Neural progenitor cell (in vitro differentiated cells): ENCODE measurements around the gene CTSH. TPM values are rescaled to one million over a fixed set of nuclear protein-coding genes. Genes with fewer than 3 reads are reported as not detected.
"Not testable (repeated sequence)": the region's sequence is repeated elsewhere in the genome, so short reads cannot be mapped to it uniquely, and the experiment has no call there.

Source experiments
- DNase-seq: peaks from one replicate; pipeline ENCODE4 v3.0.0-alpha.2; 2016; ENCODE audit warnings: low spot score
- H2AFZ ChIP-seq: fragments of 200-600 bp; sonication (generic); replicated peaks from 2 replicates; pipeline ENCODE4 v1.6.1; 2016; ENCODE audit warnings: antibody characterized with exemption
- H3F3A ChIP-seq: fragments of 200-600 bp; sonication (generic); 2 replicates; pipeline ENCODE4 v1.6.1; 2016; ENCODE audit warnings: antibody characterized with exemption, low read depth
- H3K27ac ChIP-seq: fragments of 200-600 bp; sonication (generic); 2 replicates; pipeline ENCODE4 v1.5.1; 2016; ENCODE audit warnings: mild to moderate bottlenecking
- H3K27me3 ChIP-seq: fragments of 200-600 bp; sonication (generic); 2 replicates; pipeline ENCODE4 v1.6.1; 2016; ENCODE audit warnings: mild to moderate bottlenecking, moderate library complexity
- H3K36me3 ChIP-seq: fragments of 200-600 bp; sonication (generic); 2 replicates; pipeline ENCODE4 v1.5.1; 2016
- H3K4me1 ChIP-seq: fragments of 200-600 bp; sonication (generic); 2 replicates; pipeline ENCODE4 v1.6.1; 2016; ENCODE audit warnings: mixed run types
- H3K4me2 ChIP-seq: fragments of 200-600 bp; sonication (generic); 2 replicates; pipeline ENCODE4 v1.6.1; 2016
- H3K4me3 ChIP-seq: fragments of 200-600 bp; sonication (generic); 2 replicates; pipeline ENCODE4 v1.5.1; 2016
- H3K79me2 ChIP-seq: fragments of 200-600 bp; sonication (generic); 2 replicates; pipeline ENCODE4 v1.6.1; 2016; ENCODE audit warnings: low read depth
- H3K9ac ChIP-seq: fragments of 200-600 bp; sonication (generic); 2 replicates; pipeline ENCODE4 v1.6.1; 2016
- H3K9me3 ChIP-seq: fragments of 200-600 bp; sonication (generic); 2 replicates; pipeline ENCODE4 v1.5.1; 2016; ENCODE audit warnings: low read depth
- H4K20me1 ChIP-seq: fragments of 200-600 bp; sonication (generic); 2 replicates; pipeline ENCODE4 v1.6.1; 2016; ENCODE audit warnings: low read depth
- H3K27ac Mint-ChIP-seq: 3 replicates; pipeline ENCODE4 v1.8.0; 2021; ENCODE audit warnings: mixed read lengths
- H3K27me3 Mint-ChIP-seq: 2 replicates; pipeline ENCODE4 v1.8.0; 2022; ENCODE audit warnings: low read depth, mild to moderate bottlenecking, inconsistent platforms, moderate library complexity, mixed read lengths; ENCODE audit not compliant: insufficient read depth
- H3K36me3 Mint-ChIP-seq: 3 replicates; pipeline ENCODE4 v1.8.0; 2021; ENCODE audit warnings: mixed read lengths
- H3K4me1 Mint-ChIP-seq: 3 replicates; pipeline ENCODE4 v1.8.0; 2021; ENCODE audit warnings: mixed read lengths
- H3K4me3 Mint-ChIP-seq: 3 replicates; pipeline ENCODE4 v1.8.0; 2021; ENCODE audit warnings: mild to moderate bottlenecking, moderate library complexity, mixed read lengths
- H3K9me3 Mint-ChIP-seq: 3 replicates; pipeline ENCODE4 v1.8.0; 2020; ENCODE audit warnings: mixed read lengths
- EZH2 ChIP-seq: fragments of 200-600 bp; sonication (generic); IDR thresholded peaks from 2 replicates; pipeline ENCODE4 v1.6.1; 2017; ENCODE audit warnings: antibody characterized with exemption, mild to moderate bottlenecking, moderate library complexity
- EZH2phosphoT487 ChIP-seq: fragments of 200-600 bp; sonication (generic); IDR thresholded peaks from 2 replicates; pipeline ENCODE4 v1.6.1; 2017; ENCODE audit warnings: antibody characterized with exemption
- small RNA-seq: library from RNA; depleted of rRNA; stranded (forward); fragments of <200 nt; gene quantifications from one replicate; pipeline ENCODE3, GENCODE V24; 2015
- total RNA-seq: library from RNA; depleted of rRNA; stranded (reverse); fragments of >200 nt; gene quantifications from 2 replicates; pipeline ENCODE4 v1.2.3, GENCODE V29; 2015; ENCODE audit warnings: low replicate concordance
- TF ChIP-seq, protein P1 (sequence below): fragments of 200-600 bp; sonication (generic); IDR thresholded peaks from 2 replicates; pipeline ENCODE4 v1.5.1; 2017; ENCODE audit warnings: antibody characterized with exemption, mild to moderate bottlenecking

The CTSH gene
- total RNA-seq, 1 donor from 2014 or later: 3.5 TPM

- peak within 1 kb of the TSS; percentile 99 for H3K4me3 Mint-ChIP-seq
These were observed 72.5 kb downstream of the CTSH start, which contains the start of gene MORF4L1 for GRCh38 chr15:78872155-78872971. Gene MORF4L1 (plus strand): TSS chr15:78872890. CDS start chr15:78873018, 128 bp downstream.

DNA sequence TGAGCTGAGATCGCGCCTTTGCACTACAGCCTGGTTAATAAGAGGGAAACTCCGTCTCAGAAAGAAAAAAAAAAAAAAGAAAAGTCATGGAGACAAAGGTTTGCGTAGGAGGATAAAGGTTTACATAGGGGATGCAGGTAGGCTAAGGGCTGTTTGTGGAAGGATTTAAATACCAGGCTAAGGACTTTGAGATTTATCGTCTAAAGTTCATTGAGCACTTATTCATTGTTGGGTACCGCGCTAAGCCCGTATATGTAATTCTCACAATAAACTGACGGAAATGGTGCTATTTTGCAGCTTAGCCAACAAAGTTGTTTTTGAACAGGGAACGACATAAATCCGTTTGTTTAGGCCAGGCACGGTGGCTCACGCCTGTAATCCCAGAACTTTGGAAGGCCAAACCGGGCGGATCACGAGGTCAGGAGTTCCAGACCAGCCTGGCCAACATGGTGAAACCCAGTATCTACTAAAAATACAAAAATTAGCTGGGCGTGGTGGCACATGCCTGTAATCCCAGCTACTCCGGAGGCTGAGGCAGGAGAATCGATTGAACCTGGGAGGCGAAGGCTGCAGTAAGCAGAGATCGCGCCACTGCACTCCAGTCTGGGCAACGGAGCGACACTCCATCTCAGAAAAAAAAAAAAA, 73.2 kb downstream of the CTSH start:
- Histone ChIP-seq H3K79me2 (peaks cover 42% of the 10 kb centered on the region), H3K4me2 (peak overlapping the region; percentile 95), H3K4me3 (peak overlapping the region; percentile 92), H3K4me1 (peaks cover 24% of the 10 kb centered on the region), H3K27ac (peak overlapping the region; percentile 78), H3F3A (peaks cover 22% of the 10 kb centered on the region), H4K20me1 (peaks cover 30% of the 10 kb centered on the region)
- not testable (repeated sequence) for DNase-seq, H3K9ac ChIP-seq, H3K36me3 ChIP-seq, H3K9me3 Mint-ChIP-seq, H3K9me3 ChIP-seq, H2AFZ ChIP-seq, H3K27me3 ChIP-seq
- Mint-ChIP-seq H3K27me3 (peaks cover 16% of the 10 kb centered on the region), H3K4me3 (peak overlapping the region; percentile 91), H3K4me1 (peaks cover 27% of the 10 kb centered on the region), H3K36me3 (peaks cover 12% of the 10 kb centered on the region), H3K27ac (peak overlapping the region; percentile 85)

More at GRCh38 chr15:78872155-78872971, 72.5 kb downstream of the CTSH start, which contains the start of gene MORF4L1:
- peak within 1 kb of the TSS; percentile 95 for H3K4me2 ChIP-seq
- H3K4me1 Mint-ChIP-seq: peaks cover 28% of the 10 kb centered on the region
- H3K9me3 ChIP-seq: no peaks in the 10 kb centered on the region
- peak within 1 kb of the TSS; percentile 100 for H3K27ac ChIP-seq
- H3K4me1 ChIP-seq: peaks cover 31% of the 10 kb centered on the region
- peaks cover 22% of the 10 kb centered on the region for H3F3A ChIP-seq
- no peaks in the 10 kb centered on the region for H3K9me3 Mint-ChIP-seq
- peaks cover 38% of the 10 kb centered on the region for H4K20me1 ChIP-seq
- peaks cover 12% of the 10 kb centered on the region for H3K36me3 Mint-ChIP-seq
- peak within 1 kb of the TSS; percentile 91 for H2AFZ ChIP-seq
- TF ChIP-seq, protein P1, sequence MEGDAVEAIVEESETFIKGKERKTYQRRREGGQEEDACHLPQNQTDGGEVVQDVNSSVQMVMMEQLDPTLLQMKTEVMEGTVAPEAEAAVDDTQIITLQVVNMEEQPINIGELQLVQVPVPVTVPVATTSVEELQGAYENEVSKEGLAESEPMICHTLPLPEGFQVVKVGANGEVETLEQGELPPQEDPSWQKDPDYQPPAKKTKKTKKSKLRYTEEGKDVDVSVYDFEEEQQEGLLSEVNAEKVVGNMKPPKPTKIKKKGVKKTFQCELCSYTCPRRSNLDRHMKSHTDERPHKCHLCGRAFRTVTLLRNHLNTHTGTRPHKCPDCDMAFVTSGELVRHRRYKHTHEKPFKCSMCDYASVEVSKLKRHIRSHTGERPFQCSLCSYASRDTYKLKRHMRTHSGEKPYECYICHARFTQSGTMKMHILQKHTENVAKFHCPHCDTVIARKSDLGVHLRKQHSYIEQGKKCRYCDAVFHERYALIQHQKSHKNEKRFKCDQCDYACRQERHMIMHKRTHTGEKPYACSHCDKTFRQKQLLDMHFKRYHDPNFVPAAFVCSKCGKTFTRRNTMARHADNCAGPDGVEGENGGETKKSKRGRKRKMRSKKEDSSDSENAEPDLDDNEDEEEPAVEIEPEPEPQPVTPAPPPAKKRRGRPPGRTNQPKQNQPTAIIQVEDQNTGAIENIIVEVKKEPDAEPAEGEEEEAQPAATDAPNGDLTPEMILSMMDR: no peak
- TF ChIP-seq EZH2 (no peak), EZH2phosphoT487 (no peak)
- H3K36me3 ChIP-seq: no peaks in the 10 kb centered on the region
- peak within 1 kb of the TSS; percentile 100 for H3K9ac ChIP-seq
- peak within 1 kb of the TSS; percentile 92 for H3K4me3 ChIP-seq
- H3K27ac Mint-ChIP-seq: peak within 1 kb of the TSS; percentile 100
- peak; percentile 98 for DNase-seq
- H3K27me3 Mint-ChIP-seq: peaks cover 16% of the 10 kb centered on the region
- no peaks in the 10 kb centered on the region for H3K27me3 ChIP-seq
- H3K79me2 ChIP-seq: peaks cover 50% of the 10 kb centered on the region

Small RNA genes lying within 50 kb of the gene (small RNA-seq; reads per million reads assigned to genes)
- gene RNU6-415P: not detected

Other genes with a start within 250 kb of the CTSH start
- gene ADAMTS7, start 133.6 kb downstream of the CTSH start, total RNA-seq: 19.2 and 56.6 TPM in 2 replicates
- gene MORF4L1, start 72.2 kb downstream of the CTSH start, total RNA-seq: 633 and 930 TPM in 2 replicates
- gene RASGRF1, start 145.7 kb upstream of the CTSH start, total RNA-seq: 0.22 and 0.59 TPM in 2 replicates